Midbrain (tissue), 1 donor: ENCODE measurements around the gene PNPLA7.
"Not testable (repeated sequence)": the region's sequence is repeated elsewhere in the genome, so short reads cannot be mapped to it uniquely, and the experiment has no call there.

ENCODE experiments used
- DNase-seq: peaks from one replicate; lab custom pipeline; 2025; lab: John Stamatoyannopoulos, UW

Gene PNPLA7

DNA sequence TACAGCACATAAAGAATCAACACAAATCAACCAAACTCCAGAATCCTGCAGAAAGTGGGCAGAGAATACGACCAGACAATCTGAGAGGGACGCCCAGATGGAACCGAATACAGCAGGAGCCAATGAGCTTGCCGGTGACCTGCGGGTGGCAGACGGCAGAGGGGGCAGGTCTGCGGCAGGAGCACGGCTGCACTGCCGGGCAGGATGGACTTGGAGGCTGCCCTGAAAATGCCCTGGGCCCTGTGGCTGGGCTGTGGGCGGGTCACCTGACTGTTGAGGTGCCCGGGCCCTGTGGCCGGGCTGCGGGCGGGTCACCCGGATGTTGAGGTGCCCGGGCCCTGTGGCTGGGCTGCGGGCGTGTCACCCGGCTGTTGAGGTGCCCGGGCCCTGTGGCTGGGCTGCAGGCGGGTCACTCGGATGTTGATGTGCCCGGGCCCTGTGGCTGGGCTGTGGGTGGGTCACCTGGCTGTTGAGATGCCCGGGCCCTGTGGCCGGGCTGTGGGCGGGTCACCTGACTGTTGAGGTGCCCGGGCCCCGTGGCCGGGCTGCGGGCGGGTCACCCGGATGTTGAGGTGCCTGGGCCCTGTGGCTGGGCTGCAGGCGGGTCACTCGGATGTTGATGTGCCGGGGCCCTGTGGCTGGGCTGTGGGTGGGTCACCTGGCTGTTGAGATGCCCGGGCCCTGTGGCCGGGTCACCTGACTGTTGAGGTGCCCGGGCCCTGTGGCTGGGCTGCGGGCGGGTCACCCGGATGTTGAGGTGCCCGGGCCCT, 36.2 kb downstream of the PNPLA7 start:
- DNase-seq = not testable (repeated sequence)

DNA sequence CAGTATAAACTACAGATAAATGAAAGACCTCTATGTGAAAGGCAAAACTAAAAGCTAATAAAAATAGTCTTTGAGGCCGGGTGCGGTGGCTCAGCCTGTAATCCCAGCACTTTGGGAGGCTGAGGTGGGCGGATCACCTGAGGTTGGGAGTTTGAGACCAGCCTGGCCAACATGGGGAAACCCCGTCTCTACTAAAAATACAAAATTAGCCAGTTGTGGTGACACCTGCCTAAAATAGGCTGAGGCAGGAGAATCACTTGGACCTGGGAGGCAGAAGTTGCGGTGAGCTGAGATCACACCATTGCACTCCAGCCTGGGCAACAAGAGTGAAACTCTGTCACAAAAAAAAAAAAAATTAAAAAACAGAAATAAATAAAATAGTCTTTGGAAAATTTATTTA, 37.1 kb downstream of the PNPLA7 start:
- DNase-seq = not testable (repeated sequence)

DNA sequence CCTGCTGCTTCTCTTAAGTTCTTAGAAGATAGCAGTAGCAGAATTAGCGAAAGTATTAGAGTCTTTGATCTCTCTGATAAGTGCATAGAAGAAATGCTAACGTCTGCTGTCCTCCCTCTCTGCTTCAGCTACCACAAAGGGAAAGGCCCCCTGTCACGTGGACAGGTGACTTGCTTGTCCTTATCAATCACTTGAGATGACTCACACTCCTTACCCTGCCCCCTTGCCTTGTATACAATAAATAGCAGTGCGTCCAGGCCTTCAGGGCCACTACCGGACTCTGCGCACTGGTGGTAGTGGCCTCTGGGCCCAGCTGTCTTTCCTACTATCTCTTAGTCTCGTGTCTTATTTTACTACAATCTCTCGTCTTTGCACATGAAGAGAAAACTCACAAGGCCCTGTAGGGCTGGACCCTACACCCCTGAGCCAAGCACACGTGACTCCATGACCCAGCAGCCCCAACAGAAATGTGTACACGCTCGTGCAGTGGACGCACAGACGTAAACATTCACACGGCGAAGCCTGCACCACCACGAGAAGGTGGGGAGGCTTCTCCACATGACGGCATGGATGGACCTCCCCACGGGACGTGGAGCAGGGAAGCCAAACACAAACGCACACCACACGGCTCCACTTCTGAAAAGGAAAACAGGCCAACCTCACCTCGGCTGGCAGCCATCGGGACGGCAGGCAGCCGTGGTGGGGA, 38.3 kb downstream of the PNPLA7 start:
- DNase-seq = no peak

GRCh38 chr9:137511126-137511525, 39.1 kb downstream of the PNPLA7 start:
- DNase-seq = not testable (repeated sequence)

GRCh38 chr9:137509198-137509597, 41.0 kb downstream of the PNPLA7 start:
- no peak for DNase-seq

GRCh38 chr9:137506702-137507171, 43.5 kb downstream of the PNPLA7 start:
- no peak for DNase-seq

GRCh38 chr9:137506274-137506673, 43.9 kb downstream of the PNPLA7 start:
- DNase-seq = no peak

DNA sequence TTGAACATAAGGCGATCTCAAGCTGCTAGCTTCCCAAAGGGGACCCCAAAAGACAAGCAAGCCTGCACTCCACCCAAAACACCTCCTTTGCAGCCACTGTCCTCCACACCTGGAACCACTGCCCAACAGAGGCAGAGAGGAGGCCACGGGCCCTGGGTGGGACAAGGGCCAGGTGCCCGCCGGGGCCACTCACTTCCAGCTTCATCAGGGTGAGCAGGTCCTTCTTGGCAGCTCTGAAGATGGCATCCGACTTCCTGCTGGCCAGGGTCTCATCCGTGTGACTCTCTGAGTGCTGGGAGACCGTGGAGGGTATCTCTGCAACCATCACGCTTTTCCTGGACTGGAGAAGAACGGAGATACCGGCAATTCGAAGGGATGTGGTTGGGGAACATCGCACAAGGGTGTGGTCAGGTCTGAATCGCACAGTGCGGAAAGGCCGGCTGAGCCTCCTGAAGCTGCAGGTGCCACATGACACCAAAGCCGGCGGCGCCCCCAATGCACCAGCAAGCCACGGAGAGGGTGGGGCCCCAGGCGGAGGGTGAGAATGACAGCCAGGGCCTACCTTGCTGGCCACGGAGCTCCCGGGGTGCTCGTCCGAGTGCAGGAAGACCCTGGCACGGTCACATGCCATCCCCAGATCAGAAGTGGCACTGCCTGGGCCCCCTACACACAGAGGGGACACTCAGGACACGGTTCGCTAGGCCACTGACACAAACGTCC, 44.6 kb downstream of the PNPLA7 start:
- DNase-seq = no peak

GRCh38 chr9:137504432-137504777, 45.8 kb downstream of the PNPLA7 start:
- no peak for DNase-seq

- no peak for DNase-seq
Measured at GRCh38 chr9:137502008-137502911, 47.9 kb downstream of the PNPLA7 start.

DNA sequence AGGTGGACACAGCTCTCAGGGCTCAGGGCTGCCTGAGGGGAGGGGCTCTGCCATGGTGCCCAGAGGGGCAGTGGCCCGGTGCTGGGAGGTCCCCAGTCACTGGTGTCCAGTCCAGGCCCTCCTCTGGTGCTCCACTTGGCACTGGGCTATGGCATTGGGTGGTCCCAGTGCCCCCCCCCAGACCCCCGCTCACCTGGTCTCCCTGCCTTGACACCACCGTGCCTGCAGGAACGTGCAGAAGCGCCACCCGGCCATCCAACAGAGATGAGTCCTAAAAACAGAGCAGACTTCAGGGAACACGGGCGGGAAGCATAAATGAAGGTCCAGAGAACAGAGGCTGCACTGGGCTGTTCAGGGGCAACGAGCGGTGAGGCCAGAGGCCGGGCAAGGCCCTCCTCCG, 48.7 kb downstream of the PNPLA7 start:
- no peak for DNase-seq

DNA sequence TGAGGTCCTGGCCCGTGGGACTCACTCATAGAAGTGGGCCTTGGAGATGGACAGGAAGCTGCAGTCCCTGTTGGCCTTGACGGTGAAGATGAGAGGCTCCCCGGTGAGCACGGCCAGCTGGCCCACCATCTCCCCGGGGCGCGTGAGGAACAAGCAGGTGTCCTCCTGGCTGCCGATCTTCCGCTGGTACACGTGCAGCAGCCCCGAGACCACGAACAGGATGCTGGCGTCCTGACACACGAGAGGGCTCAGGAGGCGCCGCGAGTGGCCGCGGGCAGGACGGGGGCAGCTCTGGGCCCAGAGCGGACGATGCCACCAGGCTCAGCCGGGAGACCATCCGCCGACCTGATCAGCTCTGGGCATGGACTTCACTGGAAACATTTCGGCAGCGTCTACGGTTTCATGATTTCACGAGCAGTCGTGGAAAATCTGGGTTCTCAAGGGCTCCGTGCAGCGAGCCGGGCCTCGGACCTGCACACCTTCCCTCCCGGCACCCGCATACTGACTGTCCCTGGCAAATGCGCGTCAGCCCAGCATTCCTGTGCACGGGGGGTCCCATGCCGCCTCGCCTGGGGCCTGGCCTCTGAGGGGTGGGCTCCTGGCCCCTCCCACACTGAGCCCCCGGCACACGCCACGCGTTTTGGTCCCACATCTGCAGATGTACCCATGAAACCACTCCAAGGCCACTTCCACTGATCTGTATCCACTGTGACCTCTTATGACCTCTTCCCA, 49.4 kb downstream of the PNPLA7 start:
- DNase-seq = no peak

DNA sequence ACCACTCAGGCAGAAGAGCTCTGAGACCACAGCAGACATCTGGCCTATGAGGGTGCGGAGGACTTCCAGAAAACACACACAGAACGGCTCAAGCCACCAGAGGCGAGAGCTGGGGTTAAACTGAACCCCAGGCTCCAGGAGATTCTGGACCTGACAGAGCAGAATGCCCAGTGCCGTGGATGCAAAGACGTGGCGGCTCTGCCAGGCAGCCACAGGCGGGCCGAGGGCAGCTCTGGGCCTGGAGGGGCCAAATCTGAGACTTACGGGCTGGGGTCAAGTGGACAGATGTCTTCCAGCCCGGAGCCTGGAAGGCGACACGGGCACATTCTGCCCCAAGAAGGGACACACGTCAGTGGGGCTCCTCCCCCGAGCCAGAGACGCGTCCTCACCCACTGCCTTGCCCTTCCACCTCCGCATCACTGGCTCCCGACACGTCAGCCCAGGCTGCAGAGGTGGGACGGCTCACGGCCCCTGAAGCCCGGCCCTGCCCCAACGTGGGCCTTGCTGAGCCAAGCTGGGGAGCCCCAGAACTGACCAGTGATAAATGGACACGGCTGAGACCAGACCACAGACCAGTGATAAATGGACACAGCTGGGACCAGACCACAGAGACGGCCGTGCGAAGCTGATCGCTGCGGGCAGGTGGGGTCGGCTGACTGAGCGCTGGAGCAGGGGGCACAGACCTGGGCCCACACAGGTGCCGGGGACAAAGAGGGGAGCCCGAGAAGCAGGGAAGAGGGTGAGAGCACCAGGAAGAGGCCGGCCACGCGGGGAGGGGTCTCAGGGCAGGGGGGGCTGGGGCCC, 50.1 kb downstream of the PNPLA7 start:
- no peak for DNase-seq

GRCh38 chr9:137499416-137499815, 50.8 kb downstream of the PNPLA7 start:
- DNase-seq = no peak

- DNase-seq = no peak
Measured at GRCh38 chr9:137498720-137499150, 51.5 kb downstream of the PNPLA7 start.

- no peak for DNase-seq
Measured at GRCh38 chr9:137497921-137498719, 52.1 kb downstream of the PNPLA7 start.

DNA sequence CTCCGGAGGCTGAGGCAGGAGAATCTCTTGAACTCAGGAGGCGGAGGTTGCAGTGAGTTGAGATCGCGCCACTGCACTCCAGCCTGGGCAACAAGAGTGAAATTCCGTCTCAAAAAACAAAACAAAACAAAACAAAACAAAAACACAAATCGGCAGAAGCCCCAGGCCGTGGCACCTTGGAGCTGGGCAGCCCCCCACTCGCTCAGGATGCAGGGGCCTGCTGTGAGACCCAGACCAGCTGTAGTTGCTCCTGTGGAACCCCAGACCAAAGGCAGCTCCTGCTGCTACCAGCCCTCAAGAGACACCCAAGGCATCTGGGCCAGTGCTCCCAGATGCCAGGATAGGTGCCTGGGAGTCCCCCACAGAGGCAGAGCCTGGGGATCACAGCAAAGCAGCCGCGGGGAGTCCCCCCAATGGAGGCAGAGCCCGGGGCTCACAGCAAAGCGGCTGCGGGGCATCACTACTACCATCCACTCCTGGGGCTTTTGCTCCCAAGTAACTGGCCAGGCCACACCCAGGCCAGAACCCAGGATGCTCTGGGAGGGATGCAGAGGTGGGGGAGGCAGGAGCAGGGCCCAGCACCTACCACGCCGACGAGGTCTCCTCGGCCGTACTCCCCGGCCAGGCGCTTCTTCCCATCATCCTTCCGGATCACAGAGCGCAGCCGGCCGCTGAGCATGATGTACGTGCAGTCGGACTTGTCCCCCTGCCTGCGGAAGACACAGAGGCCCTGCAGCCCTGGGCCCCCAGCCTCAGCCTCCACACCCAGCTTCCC, 53.4 kb downstream of the PNPLA7 start:
- DNase-seq = no peak

- no peak for DNase-seq
Measured at GRCh38 chr9:137494550-137495351, 55.5 kb downstream of the PNPLA7 start.
